HG03521 (cell line): ENCODE data around the gene BUD31.
"Not testable (repeated sequence)": the region's sequence is repeated elsewhere in the genome, so short reads cannot be mapped to it uniquely, and the experiment has no call there.

Source experiments
- ATAC-seq: cut with Tn5 transposase; IDR thresholded peaks from one replicate; pipeline ENCODE4 v1.9.1; 2021; ENCODE audit warnings: mild to moderate bottlenecking, moderate library complexity; ENCODE audit not compliant: unreplicated experiment

The BUD31 gene

DNA sequence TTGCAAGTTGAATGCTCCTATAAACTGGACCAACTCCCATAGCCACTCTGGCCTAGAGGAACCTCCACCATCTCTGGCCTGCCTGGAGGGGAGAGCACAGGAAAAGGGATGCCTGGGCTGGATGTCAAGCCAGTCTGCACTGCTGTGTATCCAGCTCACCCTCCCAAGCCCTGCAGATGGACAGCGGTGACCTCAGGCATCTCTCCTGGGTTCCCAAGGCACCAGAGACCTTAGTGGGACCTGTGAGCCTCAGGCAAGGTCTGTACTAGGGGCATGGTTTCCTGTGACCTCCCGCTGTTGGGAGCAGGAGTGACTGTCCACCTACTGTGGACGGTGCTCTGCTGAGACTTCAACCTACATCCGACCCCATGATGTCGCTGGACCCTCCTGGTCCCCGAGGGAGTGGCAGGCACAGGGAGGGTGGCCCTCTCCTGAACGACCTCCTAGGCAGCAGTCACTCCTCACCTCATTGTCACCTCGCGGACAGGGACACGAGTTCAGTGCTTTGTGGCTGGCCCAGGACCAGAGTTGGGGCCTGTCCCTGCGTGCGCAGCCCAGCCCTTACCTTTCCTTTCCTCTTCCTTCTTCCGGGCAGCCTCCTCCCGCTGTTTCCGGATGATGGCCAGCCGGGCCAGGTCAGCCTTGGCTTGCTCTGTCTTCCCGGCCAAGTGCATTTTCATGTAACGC lies 11.3 kb upstream of the BUD31 start:
- no peak for ATAC-seq

DNA sequence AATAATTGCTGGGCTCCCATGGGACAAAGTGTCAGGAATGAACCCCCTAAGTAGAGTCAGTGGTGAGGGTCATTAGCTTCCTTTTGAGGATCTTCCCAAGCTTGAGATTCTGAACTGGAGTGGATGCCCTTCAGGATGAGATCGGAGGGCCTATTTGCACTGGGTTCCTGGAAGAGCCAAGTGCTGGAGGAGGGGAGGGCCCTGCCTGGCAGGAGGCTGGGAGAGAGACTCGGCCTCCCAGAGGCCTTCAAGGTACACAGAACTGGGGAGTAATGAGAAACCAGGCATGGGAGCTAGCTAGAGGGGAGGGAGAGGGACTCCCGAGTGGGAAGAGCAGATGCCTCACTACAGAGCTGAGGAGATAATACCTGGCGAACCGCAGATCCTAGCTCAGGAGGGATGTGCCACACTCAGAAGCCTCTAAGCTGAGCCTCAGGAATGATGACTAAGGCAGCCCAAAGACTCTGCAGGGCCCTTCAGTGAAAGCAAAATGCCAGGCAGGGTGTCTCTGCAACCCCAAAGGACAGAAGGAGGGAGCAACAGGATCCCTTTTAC lies 9.8 kb upstream of the BUD31 start:
- ATAC-seq = no peak

DNA sequence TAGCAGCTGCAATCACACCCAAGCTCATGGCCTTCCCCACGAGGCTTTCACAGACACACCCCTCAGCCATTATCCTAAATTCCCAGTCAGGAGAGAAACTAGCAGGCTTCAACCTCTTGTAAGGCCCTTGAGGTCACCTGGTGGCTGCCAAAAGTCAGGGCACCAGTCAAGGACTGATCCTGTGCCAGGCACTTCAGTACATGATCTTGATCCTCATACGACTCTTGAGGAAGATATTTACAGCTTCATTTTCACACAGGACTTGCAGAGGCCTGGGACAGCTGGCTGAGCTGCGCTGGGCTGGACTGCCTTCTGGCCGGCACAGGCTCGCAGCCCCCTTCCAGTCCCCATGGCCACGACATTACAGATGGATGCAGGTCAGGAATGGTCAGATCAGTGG lies 9.2 kb upstream of the BUD31 start:
- ATAC-seq = no peak

DNA sequence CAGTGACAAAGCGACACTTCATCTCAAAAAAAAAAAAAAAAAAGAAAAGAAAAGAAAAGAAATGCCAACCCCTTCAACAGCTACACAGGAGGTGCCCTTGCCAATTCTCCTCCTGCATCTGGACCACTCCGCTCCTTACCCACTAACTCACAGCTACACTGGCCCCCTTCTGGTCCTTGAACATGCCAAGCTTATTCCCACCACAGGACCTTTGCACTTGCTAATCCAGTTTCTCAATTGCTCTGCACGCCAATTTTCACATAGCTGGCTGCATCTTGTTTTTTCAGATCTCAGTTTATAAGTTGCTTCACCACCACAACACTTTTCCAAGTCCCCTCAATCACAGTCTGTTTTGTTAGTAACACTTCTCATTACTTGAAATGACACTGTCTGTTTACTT lies 5.9 kb upstream of the BUD31 start:
- ATAC-seq = no peak

DNA sequence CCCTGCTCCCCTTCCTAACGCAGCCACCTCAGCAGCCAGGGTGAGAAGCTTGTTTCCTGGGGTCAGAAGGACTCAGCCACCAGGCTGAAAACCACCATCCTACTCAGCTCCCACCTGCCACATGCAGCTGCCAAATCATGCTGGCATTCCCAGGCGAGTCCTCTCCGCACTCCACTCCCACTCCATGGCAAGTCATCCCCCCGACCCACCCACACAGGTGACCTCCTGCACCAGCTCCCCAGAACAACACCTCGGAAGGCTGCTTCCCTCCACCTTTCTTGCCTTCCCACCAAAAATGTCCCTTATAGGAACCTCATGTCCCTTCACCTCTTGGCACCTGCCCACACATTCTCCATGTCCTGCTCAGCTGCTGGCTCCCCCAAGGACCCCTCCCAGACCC lies 5.0 kb upstream of the BUD31 start:
- no peak for ATAC-seq

DNA sequence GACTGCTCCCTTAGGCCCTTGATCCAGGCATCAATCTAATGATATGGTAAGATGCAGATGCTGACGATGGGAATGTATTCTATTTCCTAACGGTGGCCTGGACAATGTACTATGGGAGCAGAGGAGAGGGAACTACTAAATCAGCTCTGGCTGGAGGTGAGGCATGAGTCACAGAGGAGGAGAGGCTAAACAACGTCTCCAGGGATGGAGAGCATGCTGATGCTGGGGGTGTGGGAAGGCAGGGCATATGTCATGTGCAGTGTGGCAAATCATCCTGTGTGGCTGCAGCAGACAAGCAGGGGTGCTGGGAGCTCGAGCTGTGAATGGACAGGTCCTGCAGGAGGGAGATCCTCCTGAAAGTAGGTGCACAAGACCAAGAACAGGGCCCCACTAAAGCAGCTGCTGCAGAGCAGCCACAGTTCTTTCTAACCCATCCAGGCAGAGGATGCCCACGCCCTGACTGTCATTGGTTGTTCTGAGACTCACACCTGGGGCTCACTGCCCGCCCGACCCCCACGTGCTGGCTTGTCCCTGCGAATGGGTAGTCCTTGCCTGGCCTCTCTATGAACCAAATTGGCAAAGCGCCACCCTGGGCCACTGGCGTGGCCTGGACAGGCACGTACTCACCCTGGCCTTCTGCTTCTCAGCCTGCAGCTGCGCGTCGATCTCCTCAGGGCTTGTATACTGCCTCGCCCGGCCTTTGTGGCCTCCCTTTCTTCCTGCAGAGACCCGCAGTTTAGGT lies 4.4 kb upstream of the BUD31 start:
- ATAC-seq = no peak

DNA sequence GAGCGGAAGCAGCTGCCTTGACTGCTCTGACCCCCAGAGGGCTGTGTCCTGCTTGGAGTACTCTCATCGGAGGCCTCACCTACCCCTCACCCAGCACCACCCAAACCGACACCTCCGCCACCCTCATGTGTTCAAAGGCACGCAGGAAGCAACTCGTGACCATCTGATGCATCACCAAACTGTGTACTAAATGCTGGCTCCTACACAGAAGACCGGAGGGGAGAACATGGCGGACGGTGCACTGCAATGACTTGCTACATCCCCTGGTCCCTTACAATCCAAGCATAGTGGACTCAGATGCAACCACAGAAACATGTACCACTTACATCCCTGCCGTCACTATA lies 3.8 kb upstream of the BUD31 start:
- ATAC-seq = no peak

DNA sequence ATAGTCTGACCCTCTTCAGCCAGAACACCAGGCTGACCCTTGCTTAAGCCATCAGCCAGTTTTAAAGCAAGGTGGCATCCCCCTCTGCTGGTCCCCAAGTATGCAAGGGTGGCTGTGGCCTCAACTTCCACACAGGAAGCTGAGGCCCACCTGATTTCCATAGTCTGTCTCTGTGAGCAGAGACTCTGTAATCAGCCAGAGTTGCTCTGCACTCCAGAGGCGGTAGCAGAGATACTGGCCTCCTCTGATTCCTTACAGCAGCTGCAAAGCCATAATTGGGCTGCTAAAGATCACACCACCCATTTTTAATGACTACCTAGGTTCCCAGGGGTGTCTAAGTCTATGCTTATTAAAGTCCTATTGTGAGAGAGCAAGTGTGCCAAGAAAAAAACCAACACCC lies 2.2 kb upstream of the BUD31 start:
- ATAC-seq = no peak

DNA sequence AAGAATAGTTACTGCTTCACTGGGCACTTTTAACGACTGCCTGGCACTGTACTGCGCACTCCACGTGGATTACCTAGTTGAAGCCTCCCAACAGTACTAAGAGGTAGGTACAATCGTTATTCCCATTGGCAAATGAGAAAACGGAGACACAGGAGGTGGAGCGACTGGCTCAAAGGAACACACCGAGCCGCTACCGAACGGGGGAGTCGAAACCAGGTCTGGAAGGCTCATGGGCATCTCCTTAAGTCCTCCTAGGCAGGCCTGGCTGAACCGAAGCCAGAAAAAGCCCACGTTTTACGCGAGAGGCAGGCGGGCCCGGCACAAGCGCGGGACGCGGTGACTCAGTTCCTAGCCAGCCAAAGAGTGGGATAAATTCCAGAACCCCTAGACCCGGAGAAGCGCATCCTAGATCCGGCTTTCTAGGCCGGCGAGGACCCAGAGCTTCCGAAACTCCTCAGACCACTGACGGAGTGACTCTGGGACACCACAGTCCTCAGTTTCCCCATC lies 844 bp upstream of the BUD31 start:
- no peak for ATAC-seq

DNA sequence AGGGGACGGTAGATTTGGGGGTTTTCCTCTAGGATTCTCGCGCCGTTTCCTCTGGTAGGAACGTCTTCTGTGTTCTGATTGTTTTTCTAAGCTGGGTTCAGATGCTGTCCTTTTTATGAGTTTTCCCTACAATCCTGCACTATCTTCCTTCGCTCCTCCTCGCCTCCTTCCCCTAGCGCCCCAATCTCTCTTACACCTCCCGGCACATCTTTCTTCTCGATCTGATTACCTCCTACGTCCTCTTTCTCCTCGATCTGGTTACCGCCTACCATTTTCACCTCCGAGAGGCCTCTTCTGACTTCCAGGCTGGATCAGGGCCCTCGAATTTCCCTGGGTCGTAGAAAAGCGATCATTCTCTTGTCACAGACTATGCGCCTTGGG lies 413 bp downstream of the BUD31 start:
- no peak for ATAC-seq

DNA sequence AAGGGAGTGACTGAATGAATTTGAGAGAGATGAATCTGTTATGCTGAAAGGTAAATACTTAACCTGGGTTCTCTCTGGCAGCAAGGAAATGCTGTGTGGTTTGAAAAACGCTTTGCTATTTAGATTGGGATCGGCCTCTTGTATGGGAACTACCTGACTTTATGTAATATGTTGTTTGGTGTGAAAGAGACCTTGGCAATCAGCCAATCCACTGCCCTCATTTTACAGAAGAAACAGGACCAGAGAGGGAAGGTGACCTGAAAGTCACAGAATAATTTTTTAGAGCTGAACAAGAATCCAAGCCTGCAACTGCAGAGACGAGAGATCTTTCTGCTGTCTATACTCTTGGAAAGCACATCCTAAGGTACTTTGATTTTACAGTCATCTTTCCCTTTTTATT lies 1.0 kb downstream of the BUD31 start:
- no peak for ATAC-seq

DNA sequence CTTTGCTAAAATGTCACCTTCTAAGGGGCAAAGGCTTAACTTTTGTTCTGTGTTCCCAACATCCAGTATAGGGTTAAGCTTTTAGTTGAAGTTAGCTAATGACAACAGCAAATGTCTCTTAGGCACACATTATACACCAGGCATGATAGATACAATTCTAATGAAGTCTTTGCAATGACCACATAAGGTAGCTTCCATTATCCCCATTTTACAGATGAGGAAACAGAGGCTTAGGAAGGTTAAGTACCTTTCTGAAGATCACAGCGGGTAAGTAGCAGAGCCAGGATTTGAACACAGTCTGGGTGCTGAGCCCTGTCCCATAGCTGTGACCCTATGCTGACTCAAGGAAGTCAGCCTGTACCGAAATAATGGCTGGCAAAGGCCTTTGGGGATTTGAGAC lies 1.9 kb downstream of the BUD31 start:
- ATAC-seq = no peak

DNA sequence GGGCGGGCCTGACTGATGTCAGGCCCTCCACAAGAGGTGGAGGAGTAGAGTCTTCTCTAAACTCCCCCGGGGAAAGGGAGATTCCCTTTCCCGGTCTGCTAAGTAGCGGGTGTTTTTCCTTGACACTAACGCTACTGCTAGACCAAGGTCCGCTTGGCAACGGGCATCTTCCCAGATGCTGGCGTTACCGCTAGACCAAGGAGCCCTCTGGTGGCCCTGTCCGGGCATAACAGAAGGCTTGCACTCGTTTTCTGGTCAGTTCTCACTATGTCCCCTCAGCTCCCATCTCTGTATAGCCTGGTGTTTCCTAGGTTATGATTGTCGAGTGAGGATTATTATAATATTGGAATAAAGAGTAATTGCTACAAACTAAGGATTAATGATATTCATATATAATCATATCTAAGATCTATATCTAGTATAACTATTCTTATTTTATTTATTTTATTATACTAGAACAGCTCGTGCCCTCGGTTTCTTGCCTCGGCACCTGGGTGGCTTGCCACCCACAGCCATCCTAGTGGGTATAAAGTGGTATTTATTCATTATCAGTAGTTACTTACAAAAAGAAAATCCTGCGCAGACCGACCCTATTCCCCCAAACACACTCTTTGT lies 6.9 kb downstream of the BUD31 start:
- ATAC-seq = not testable (repeated sequence)

DNA sequence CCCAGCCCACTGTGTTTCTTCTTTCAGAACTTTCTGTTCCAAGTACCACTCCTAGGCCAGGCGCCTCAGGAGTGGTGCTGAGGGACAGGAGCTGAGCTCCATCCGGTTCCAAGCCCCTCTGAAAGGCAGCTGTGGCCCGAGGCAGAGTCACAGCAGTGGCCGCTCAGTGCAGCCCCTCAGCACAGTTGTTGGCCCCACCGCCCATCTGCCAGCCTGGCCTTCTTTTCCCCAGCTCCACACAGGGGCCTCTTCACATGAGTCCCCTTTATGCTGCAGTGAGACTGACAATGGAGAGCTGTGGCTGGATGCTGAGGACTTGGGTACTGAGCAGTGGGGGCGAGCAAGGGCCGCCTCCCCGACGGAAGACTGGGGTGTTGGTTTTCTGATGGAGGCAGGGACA lies 9.5 kb downstream of the BUD31 start:
- no peak for ATAC-seq

DNA sequence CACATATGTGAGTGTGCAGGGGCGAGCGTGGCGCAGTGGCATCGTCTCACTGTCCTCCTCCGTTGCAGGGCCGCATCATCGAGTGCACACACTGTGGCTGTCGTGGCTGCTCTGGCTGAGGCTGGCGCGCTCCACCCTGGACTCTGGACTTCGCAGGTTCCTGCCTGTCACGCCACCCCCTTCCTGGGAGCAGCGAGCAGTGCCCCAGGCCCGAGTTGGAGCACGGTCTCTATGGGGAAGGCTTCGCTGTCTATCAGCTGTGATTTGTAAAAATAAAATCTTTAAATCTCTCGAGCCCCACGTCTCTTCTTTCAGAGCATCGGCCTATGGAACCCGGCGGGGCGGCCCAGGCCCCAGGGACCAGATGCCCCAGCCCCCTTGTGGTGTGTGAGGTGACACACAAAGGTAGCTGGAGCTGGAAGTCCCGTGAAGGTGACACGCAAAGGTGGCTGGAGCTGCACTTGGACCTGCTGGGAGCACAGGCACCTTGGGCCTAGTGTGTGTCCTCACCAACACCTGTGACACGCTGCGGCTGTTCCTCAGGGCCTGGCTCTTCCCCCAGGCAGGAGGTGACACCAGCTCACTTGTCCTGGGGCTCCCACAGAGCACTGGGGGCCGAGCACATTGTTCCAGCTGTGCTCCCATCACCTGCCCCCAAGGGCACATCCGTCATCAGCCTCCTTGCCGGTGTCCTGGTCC lies 10.7 kb downstream of the BUD31 start:
- no peak for ATAC-seq

DNA sequence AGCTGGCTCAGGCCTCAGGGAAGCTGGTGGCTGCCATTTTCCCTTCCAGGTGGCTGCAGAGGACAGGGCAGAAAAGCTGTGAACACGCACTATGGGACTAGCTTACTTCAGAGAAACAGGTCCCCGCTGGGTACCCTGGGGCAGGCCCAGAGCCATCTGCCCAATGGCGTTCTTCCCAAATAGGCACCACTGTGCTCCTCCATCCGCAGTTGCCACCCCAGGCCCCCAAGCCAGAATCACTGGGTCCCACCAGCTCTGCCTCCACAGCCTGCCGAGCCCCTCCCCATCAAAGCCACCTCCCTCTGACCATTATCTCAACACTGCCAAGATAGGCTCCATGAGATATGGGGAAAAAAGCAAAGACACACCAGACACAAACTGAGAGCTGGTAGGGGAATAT lies 11.4 kb downstream of the BUD31 start:
- ATAC-seq = no peak

DNA sequence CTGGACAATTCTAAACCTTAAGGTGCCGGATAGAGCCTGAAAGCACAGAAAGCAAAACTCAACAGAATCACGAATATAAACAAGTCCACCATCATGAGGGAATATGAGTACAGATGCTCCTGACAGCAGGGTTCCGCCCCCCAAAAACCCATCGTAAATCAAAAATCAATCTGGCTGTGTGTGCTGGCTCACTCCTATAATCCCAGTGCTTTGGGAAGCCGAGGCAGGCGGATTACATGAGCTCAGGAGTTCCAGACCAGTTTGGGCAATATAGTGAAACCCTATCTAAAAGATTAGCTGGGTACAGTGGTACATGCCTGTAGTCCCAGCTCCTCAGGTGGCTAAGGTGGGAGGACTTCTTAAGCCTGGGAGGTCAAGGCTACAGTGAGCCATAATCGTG lies 12.2 kb downstream of the BUD31 start:
- ATAC-seq = no peak

DNA sequence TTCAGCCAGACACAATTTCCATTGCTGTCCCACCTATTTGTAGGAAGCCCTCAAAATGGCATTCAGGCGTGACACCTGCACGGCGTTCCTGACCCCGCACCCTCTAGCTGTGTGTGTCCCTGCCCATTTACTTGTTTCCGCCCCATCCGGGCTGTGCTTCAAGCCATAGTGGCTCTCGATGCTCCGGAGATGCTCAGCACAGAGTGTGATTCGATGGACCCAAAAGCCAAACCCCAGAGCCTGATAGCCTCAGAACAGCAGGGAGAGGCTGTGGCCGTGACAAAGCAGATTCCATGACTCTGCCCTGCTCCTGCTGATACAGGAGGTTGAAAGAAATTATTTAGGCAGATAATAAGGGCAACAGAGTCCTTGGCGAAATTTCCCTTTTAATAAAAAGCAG lies 13.4 kb downstream of the BUD31 start:
- no peak for ATAC-seq

DNA sequence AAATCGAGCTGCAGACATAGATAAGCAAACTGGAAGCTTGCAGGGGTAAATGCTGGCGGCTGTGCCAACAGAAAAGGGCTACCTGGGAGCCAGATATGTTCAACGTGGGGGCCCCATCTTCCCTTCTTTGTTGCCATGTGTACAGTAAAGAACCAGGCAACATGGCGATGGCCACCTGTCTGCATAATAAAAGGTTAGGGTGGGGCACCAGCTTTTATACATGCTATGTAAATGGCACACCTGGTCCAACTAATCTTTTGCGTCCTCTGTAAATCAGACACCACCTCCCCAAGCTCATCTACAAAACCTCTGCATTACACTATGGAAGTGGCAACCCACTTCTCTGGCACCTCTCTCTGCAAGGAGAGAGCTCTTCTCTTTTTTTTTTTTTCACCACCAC lies 13.9 kb downstream of the BUD31 start:
- ATAC-seq = no peak

DNA sequence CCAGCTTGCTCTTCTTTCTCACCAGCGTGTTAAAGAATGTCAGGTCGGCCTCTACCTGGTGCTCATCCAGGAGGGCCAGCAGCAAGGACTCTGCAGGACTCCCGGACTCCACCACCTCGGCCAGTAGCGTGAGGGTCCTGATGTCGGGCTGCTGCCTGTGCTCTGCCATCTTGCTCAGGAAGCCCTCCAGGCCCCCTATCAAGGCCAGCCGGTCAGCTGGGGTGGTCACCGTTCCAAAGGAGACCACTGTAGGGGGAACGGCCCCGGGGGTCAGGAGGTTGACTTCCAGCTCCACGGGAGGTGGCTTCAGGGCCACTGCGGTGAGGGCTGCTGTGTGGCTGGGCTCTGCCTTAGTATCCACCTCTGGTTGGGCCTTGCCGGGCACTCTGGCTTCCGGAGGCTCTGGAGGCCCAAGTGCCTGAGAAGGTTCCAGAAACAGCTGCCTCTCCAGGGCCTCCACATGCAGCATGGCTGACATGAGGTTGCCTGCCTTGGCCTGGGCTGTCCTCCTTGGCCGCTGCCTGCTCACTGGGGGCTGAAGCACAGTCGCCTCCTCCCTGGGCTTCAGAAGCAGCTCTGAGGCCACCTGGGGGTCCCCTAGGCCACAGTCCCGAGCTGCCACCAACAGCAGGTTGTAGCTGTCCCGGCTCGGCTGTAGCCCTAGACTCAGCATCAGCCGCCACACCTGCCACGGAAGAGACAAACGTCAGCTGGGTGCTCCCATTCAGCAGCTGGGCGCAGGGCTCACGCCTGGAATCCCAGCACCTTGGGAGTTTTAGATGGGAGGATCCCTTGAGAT lies 16.4 kb downstream of the BUD31 start:
- no peak for ATAC-seq
